OCI-M2 (cell line): Measurements from ENCODE around the gene GRK2.
"Not testable (repeated sequence)": the region's sequence is repeated elsewhere in the genome, so short reads cannot be mapped to it uniquely, and the experiment has no call there.

ENCODE experiments used
- DNase-seq: peaks from one replicate; lab custom pipeline; 2025; ENCODE audit not compliant: unreplicated experiment; lab: John Stamatoyannopoulos, UW

GRK2 gene

DNA sequence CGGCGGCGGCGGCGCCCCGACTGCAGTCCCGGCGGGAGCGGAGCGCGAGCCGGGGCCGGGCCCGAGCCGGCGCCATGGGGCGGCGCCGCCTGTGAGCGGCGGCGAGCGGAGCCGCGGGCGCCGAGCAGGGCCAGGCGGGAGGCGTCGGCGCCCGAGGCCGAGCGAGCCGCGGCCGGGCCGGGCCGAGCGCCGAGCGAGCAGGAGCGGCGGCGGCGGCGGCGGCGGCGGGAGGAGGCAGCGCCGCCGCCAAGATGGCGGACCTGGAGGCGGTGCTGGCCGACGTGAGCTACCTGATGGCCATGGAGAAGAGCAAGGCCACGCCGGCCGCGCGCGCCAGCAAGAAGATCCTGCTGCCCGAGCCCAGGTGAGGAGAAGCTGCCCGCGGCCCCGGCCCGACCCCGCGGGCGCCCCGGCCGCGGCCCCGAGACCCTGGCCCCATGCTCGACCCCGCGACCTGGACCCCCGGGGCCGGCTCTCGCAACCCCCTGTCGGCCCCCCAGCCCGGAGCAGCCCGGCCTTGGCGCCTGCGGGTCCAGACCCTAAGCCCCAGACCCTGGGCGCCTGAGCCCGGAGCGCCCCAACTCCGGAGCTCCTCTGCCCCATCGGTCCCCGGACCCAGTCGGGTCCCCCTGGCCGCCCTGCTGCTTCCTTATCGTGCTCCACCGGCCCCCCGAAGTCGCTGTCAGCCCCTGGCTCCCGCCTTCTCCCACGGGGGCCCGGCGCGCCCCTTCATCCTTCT, at the start of gene GRK2:
TSS of gene GRK2 (plus strand) at position 25 of the 739 bp plus-strand sequence. CDS start at position 252, 227 bp downstream.
- DNase-seq: no peak

DNA sequence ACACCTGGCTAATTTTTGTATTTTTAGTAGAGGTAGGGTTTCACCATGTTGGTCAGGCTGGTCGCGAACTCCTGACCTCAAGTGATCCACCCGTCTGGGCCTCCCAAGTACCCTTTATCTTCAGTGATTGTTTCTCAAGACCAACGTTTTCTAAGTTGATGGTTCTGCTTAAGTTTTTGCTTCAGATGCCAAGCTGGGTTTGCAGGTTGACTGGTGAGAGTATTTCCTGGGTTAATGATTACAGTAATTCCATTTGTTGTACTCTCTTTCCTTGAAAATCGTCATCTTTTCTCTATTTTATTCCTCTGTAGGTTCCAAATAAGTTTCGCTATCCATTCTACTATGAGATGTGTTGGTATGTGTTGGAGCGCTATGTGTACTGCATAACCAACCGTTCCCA, 38.5 kb upstream of the GRK2 start:
- no peak for DNase-seq

DNA sequence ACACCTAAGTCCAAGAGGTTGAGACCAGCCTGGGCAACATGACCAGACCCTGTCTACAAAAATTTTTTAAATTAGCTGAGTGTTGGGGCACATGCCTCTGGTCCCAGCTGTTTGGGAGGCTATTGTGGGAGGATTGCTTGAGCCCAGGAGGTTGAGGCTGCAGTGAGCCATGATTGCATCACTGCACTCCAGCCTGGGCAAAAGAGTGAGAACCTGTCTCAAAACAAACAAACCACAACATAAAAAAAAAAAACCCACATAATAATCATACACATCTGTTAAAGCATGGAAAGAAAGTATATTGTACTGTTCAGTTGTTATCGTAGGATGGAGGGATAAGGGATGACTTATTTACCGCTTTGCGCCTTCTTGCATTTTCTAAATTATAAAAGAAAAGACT, 35.9 kb upstream of the GRK2 start:
- no peak for DNase-seq

DNA sequence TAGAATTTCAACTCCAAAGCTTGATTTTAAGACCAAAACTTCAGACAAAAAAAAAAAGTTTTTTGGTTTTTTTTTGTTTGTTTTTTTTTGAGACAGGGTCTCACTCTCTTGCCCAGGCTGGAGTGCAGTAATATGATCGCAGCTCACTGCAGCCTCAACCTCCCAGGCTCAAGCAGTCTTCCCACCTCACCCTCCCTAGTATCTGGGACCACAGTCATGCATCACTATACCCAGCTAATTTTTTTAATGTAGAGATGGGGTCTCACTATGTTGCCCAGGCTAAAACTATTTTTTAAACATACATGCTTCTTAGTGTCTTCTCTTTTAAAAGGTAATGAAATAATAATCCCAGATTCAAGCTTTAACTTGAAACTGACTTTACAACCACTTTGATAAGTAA, 35.4 kb upstream of the GRK2 start:
- no peak for DNase-seq

DNA sequence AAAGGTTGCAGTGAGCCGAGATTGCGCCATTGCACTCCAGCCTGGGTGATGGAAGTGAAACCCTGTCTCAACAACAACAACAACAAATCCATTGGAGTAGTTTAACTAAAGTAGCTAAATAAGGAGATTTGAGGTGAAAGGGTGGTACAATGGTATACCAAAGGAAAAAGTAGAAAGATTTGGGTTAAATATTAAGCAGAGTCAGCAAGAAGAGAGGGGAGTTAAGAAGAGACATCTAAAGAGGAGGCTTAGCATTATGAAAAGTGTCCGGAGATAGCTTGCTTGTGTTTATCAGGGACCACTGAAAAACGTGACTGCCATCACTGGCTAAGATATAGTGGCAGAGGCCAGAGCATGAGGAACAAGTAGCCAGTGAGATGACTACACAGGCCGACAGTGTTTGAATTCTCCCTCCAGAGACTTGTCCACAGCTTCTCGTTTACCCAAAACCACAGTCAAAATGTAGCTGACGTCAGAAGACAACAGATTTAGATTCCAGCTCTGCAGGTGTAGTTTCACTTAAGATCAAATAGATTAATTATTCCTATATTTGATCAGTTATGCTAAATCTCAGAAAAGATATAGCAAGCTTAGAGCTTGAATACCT, 32.6 kb upstream of the GRK2 start:
- DNase-seq: no peak

DNA sequence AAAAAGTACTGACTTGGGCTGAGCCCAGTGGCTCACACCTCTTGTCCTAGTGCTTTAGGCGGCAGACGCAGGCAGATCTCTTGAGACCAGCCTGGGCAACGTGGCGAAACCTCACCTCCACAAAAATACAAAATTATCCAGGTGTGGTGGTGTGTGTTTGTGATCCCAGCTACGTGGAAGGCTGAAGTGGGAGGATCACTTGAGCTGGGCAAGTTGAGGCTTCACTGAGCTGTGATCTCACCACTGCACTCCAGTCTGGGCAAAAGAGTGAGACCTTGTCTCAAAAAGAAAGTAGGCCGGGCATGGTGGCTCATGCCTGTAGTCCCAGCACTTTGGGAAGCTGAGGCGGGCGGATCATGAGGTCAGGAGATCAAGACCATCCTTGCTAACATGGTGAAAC, 31.7 kb upstream of the GRK2 start:
- not testable (repeated sequence) for DNase-seq

DNA sequence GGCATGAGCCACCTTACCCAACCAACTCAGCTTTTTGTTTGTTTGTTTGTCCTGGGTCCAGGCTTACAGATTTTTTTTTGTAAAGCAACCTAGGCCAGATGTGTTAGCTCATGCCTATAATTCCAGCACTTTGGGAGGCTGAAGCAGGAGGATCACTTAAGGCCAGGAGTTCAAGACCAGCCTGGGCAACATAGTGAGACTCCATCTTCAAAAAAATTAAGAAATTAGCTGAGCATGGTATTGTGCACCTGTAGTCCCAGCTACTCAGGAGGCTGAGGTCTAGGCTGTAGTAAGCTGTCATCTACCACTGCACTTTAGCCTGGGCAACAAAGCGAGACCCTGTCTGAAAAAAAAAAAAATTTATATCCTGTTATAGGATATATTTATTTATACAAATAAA, 28.7 kb upstream of the GRK2 start:
- DNase-seq: no peak

DNA sequence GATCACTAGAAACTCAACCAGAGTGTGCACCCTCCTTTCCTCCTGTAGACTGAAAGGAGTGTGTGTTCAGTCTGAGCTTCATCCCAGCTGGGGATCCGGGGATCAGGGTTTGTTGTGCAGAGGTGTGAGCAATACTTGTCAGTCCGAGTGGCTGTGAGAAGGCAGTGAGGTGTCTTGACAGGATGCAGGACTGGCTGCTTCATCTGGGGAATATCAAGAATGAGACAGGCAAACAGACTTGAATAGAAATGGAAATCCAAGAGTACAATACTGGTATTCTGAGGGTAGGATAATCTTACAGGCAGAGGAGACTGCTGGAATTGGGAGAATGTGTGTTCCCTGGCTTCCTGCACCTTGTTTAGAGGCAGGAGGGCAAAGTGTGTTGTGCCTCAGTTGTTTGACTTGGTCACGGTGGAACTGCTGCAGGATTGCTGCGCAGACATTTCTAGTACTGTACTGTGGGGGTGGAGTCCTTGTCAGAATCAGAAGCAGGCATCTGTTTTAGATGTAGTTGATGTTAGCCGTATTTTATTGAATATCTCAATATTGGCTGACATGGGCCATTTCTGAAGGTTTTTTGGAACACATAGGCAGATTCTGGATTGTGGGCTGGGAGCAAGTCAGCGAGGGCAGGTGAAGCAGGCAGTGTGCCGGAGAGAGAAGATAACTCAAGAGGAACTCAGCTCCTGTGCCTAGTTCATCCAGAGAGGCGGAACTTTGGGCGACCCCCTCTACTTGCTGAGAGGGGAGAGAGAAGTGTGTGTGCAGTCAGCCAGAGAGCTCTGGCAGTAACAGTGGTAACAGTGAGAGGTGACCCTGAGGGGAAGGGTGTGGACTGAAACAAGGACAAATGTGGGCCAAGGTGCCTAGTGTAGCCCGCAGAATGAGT, 27.1 kb upstream of the GRK2 start:
- no peak for DNase-seq

DNA sequence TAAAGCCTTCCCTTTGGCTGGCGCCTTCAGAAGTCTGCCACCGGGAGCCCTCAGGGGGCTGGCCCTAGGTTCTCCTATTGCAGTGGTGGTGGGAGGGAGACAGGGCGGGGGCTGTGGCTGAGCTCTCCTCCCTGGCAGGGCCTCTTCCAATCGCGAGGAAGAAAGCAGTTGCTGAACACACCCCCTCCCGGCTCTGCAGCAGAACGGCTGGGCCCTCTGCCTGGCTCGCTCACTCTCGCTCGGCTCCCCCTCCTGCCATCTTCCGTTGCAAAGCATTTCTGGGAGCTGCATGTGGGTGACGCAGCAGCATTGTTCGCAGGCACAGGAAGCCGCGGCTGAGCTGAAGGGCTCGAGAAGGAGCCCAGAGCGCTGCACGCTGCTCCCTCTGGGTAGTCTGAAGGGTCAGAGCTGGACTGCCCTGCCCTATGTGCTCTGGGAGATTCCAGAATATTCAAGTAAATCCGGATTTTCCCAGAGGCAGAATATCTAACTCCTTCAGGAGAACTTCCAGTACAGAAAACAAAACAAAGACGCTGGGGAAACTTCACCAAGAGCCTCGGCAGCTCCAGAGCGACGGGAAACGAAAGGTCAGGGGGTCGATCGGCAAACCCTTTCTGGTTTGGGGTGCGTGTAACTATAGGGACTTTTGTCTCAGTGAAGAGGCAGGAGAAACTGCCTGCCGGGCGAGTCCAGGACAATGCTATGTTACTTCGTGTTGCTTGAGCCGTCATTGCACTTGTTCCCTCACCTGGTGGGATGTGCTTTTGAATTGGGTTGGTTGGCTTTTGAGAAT, 26.3 kb upstream of the GRK2 start:
- peak; percentile 69 for DNase-seq

DNA sequence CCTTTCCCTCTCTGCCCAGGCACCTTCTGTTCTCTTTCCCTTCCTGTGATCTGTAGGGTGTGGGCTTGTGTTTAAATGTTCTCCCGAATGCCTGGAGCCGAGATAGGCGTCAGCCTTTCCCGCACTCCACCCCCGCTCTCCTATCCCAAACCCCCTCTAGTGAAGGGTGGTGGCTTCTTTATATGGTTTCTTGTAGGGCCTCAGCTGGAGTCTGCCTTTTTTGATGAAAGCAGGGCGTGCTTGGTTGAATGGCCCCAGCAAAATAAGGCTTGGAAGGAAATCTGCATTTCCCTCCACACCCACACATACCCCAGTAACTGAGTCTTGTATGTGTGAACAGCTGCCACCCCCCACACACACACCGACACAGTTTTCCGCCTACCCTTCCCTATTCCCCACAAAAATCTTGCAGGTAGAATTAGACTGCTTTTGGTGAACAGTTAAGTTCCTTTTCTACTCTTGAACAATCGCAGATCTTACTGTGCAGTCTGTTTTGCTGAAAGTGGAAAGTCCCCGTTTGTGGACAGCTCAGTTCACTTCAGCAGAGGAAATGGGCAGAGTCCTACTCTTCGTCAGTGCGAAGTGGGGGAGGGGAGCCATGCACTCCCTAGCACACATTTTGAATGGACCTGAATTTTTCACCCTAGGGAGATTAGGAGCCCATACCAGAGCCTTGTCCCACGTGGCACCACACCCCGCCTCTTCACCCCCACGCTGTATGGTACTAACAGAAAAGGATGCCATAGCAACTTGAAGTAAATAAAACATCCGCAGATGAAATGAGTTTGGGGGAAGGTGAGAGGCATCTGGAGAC, 25.5 kb upstream of the GRK2 start:
- DNase-seq: no peak

DNA sequence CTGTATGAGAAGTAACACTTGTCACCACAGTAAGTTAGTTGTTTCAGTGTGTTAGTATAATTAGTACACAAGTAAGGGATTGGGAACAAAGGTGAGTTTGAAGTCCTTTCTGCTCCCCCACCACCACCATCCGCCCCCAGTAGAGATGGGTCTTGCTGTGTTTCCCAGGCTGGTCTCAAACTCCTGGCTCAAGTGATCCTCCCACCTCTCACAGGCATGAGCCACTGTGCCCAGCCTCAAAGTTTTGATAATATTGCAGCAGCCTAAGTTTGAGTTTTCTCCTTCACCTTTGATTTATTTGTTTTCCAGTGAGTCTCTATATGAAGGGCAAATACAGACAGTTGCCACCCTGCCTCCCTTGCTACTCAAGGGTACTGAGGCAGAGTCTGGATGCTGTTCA, 23.7 kb upstream of the GRK2 start:
- no peak for DNase-seq

DNA sequence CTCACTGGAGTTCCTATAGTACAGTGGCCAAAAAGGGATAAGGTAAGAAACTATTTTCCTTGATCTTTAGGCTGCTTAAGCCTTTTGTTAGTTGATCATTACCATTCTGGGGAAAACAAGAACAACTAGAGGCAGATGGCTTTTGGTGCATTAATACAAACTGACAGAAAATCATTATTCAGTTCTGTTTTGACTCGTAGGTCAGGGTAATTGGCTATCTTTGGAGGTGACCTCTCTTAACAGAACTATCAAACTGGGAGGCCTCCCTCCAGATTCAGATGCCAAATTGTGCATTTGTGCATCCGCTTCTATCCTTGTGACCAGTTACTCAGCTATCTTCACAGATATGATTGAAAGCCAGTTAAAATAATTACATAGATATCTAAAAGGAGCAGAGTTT, 23.2 kb upstream of the GRK2 start:
- DNase-seq: no peak

DNA sequence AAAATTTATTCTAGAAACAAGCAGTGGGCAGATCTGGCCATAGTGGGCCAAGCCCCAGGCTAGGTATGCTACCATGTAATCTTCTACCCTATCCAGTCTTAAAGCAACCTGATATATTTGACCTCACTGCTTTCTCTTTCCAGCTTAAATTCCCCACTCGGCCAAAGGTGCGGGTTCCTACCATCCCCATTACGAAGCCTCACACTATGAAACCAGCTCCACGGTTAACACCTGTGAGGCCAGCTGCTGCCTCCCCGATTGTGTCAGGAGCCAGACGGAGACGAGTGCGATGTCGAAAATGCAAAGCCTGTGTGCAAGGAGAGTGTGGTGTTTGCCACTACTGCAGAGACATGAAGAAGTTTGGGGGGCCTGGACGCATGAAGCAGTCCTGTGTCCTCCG, 21.2 kb upstream of the GRK2 start:
- no peak for DNase-seq

DNA sequence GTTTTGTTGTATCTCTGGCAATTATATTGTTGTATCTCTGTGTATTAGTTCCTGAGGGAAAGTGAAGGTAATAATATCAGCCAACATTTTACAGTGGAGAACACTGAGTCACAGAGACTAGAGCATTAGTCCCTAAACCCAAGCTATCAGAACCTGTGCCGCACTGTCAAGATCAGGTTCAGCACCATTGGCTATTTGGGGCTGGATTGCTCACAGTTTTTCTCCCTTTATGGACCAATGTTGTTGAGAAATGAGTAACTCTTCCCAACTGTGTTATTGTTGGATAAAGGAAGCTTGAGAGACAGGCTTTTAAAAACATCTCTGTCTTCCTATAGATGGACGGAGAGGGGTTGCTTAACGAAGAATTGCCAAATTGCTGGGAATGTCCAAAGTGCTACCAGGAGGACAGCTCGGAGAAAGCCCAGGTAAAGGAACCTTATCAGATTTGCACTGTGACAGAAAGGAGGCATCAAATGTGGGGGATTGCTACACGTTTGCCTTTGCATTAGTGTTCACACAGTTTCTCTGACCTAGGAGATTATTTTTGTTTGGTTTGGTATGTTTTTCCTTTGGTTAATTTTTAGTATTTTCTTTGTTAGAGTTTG, 18.2 kb upstream of the GRK2 start:
- no peak for DNase-seq

DNA sequence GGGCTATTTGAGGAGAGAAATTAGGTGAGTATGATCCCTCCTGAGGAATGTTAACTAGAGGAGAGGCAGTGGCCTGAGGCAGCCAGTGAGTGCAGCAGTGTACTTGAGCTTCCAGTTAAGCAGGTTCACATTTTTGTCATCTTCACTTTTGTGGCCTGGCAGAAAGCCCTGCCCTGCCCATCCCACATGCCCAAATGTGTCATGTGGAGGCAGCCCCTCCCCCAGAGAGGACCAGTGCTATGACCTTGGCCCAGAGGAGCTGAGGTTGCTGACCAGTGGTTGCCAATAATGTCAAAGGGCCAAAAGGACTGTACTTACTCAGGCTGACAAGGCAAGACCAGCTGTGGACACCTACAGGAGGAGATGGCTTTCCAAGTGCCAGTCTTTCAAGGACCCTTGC, 17.6 kb upstream of the GRK2 start:
- no peak for DNase-seq

DNA sequence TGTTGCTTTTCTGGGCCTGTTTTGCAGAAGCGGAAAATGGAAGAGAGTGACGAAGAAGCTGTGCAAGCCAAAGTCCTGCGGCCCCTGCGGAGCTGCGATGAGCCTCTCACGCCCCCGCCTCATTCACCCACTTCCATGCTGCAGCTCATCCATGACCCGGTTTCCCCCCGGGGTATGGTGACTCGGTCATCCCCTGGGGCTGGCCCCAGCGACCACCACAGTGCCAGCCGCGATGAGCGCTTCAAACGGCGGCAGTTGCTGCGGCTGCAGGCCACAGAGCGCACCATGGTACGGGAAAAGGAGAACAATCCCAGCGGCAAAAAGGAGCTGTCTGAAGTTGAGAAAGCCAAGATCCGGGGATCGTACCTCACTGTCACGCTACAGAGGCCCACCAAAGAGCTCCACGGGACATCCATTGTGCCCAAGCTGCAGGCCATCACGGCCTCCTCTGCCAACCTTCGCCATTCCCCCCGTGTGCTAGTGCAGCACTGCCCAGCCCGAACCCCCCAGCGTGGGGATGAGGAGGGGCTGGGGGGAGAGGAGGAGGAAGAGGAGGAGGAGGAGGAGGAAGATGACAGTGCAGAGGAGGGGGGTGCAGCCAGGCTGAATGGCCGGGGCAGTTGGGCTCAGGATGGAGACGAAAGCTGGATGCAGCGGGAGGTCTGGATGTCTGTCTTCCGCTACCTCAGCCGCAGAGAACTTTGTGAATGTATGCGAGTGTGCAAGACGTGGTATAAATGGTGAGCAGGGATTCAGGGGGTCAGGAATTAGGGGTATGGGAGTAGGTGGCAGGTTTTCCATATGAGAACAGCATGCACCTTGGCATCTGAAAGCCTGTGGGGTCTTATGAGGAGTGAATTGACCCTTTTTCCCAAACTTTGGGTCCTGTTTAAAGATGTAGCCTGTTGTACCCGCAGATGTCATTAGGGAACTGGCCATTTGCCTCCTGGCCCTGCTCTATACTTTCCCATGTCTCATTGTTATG, 15.9 kb upstream of the GRK2 start:
- DNase-seq: no peak

DNA sequence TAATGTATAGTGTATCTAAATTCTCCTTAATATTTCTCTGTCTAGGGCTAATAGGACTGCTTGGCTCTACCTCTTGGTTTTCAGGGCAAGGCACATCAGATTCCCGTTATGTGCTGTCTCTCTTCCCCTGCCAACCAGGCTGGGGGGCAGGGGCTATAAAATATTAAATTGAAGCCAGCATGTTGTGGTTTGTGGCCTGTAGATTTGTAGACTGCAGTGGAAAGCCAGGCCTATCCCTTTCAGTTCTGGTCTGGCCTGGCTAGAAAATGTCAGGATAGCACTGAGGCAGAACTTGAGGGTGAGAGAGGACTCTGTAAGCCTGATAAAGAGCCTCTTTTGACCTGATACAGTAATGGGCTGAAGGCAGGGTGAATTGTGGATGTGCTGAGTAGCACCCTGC, 14.4 kb upstream of the GRK2 start:
- no peak for DNase-seq

DNA sequence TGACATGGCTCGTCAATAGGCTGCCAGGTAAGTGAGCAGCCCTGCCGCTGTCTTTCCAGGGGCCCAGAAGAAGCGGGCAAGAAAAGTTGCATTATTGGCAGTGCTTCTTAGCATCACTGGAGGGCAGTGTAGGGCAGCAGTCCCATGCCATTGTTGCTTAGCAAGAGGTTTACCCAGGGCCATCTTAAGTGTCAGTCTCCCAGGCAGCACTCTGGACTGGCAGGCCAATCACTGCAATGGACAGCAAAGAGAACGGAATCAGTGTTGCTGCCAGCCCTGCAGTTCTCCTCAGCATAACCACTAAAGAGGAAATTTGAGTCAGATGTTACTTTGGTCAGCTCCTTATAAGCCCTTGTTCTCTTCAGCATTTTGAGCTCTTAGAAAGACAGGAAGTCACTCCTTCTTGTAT, 13.4 kb upstream of the GRK2 start:
- DNase-seq: no peak
